T1000 (cell line): ENCODE results near the gene ADAMTS17.
"Not testable (repeated sequence)": the region's sequence is repeated elsewhere in the genome, so short reads cannot be mapped to it uniquely, and the experiment has no call there.

Experiments
- DNase-seq: peaks from one replicate; lab custom pipeline; 2025; ENCODE audit warnings: mixed read lengths; lab: John Stamatoyannopoulos, UW

Gene ADAMTS17

DNA sequence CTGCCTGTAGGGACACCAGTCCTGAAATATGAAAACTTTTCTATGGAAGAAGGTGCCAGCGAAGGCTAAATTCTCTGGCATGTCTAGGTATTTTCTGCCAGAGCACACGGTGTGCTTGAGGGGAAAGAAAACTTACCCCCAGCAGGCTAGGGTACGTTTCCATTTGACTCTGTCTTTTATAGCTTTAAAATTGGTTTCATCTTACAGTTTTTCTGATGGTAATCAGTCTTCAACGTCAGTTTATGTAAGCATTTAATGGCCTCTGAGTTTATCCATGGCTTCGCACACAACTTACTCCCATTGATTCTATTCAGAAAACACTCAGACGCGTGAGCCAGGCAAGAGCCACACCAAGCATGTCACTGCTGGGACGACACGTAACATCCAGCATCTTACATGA, 249.7 kb downstream of the ADAMTS17 start:
- DNase-seq: no peak

DNA sequence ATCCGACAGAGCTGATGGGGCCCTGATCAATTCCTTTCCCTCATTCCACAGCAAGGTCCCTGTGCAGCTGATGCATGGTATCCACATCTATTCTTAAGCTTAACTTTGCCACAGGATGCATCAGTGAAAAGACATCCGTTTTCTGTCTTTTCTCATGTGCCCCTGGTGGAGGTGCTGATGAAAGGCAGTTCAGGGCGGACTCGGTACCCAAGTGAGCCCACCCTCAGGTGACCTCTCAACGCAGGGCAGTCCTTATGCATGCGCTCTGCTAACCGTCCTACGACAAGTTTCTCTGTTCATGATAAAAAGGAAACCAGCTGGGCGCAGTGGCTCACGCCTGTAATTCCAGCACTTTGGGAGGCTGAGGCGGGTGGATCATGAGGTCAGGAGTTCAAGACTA, 251.4 kb downstream of the ADAMTS17 start:
- DNase-seq: no peak

DNA sequence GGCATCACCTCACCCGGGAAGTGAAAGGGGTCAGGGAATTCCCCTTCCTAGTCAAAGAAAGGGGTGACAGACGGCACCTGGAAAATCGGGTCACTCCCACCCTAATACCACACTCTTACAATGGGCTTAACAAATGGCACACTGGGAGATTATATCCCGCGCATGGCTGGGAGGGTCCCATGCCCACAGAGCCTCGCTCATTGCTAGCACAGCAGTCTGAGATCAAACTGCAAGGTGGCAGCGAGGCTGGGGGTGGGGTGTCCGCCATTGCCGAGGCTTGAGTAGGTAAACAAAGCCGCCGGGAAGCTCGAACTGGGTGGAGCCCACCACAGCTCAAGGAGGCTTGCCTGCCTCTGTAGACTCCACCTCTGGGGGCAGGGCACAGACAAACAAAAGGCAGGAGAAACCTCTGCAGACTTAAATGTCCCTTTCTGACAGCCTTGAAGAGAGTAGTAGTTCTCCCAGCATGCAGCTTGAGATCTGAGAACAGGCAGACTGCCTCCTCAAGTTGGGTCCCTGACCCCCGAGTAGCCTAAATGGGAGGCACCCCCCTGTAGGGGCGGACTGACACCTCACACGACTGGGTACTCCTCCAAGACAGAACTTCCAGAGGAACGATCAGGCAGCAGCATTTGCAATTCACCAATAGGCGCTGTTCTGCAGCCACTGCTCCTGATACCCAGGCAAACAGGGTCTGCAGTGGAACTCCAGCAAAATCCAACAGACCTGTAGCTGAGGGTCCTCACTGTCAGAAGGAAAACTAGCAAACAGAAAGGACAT, 257.5 kb downstream of the ADAMTS17 start:
- DNase-seq: not testable (repeated sequence)

DNA sequence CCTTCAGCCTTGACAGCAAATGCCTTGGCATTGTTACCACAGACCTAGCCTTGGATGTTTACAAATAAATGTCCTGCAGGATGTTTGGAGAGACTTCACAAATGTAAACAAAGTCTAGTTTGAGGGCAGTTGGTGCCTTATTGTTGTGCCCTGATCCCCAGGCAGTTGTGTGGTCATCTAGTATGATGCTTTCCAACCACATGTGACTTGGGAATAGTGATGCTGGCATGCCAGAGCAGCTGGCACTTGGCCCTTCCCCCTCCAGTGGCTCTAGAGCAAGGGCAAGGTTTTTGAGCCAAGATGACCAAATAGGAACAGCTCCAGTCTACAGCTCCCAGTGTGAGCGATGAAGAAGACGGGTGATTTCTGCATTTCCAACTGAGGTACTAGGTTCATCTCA, 258.2 kb downstream of the ADAMTS17 start:
- no peak for DNase-seq

DNA sequence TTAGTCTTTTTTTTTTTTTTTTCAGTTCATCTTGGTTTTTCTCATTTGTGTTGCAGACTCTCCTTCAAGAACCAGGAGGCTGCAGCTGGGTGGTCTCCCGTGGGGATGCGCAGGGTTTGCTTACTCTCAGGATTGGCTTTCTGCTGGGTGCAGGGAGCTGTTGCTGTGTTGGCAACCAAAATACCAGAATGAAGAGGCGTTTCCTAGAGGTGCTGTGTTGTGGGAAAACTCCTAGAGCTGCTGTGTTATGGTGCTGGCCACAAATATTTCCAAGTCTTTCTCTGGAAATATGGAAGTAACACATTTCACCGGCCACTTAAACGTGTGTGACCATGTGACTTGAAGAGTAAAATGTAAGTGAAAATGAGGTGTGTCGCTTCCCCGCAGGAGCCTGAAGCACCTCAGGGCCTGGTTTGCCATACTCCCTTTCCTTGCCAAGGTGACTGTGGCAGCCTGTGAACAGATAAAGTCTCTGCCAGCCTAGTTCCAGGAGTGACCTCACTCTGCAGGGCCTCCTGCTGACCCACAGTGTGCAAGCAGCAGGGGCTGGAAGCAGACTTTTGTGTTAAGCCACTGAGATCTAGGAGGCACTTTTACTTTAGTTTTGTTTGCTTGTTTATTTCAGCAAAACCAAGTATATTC, 258.9 kb downstream of the ADAMTS17 start:
- DNase-seq: no peak

DNA sequence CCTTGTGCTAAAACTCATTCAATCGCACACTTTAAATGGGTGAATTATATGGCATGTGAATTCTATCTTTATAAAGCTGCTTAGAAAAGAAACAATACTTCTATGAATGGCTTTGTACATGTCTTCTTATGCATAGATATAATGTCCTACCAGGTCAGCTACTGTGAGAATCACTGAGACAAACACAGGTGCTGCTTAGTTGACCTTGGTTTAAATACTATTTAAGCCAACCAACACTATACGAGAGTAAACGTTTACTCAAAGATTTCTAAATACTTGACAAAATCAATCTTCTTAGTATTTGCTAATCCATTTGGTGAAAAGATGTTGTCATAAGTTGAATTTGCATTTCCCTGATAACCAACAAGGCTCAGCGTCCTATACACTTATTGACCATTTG, 260.3 kb downstream of the ADAMTS17 start:
- DNase-seq: no peak

DNA sequence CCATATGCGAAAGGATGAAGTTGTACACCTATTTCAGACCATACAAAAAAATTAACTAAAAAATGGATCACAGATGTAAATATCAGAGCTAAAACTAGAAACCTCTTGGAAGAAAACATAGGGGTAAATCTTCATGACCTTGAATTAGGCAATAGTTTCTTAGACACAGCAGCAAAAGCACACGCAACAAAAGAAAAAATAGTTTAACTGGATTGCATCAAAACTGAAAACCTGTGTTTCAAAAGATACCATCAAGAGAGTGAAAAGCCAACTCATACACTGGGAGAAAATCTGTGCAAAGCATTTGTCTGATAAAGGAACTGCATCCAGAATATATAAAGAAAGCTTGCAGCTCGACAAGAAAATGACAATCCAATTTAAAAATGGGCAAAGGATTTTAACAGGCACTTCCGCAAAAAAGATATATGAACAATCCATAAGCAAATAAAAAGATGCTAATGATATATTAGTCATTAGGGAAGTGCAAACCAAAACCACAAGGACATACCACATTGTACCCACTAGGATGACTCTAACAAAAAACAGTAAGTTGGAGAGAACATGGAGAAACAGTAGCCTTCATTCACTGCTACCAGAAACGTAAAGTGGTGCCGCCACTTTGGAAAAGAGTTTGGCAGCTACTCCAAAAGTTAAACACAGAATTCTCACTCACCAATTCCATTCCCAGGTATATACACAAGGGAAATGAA, 263.1 kb downstream of the ADAMTS17 start:
- no peak for DNase-seq

DNA sequence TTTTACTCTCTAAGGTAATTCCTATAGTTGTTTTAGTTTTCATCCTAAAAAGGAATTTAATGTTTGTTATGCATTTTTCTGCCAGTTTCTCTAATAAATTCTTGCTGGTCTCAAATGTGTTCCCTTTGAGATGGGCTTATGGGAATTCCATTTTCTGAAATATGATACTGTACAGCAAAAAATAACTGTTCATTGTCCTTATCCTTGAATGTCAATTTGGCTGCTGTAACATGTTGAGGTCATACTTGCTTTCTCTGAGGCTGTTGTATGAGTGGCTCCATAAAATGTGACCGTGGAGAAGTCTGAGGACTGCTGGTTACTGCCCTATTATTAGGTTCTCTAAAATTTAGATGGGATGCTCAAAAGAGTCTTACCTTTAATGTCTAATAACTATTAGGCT, 266.5 kb downstream of the ADAMTS17 start:
- no peak for DNase-seq

DNA sequence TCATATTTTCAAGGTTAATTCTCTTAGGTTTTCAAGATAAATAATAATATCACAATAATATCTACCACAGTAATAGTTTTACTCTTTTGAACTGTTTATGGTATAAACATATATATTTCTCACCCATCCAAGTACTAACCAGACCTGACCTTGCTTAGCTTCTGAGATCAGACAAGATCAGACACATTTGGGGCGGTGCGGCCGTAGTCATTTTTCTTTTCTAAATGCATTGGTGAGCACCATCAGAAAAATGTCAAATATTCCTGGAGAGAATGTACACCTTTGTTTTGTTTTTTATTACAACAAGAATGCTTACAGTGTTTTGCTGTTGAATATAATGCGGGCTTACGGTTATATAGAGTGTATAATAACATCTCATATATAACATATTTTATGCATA, 267.8 kb downstream of the ADAMTS17 start:
- DNase-seq: no peak

DNA sequence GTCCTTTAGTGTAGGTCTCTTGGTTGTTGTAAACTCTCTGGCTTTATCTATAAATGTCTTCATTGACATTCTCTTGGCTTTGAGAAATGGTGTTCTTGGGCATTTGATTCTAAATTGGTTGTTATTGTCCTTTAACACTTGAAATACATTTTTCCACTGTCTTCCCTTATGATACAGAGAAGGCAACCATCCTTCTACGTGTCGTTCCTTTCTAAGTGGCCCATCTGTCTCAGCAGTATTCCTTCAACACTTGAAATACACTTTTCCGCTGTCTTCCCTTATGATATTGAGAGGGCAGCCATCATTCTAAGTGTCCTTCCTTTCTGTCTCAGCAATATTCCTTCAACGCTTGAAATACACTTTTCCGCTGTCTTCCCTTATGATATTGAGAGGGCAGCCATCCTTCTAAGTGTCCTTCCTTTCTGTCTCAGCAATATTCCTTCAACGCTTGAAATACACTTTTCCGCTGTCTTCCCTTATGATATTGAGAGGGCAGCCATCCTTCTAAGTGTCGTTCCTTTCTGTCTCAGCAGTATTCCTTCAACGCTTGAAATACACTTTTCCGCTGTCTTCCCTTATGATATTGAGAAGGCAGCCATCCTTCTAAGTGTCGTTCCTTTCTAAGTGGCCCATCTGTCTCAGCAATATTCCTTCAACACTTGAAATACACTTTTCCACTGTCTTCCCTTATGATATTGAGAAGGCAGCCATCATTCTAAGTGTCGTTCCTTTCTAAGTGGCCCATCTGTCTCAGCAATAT, 275.1 kb downstream of the ADAMTS17 start:
- DNase-seq: not testable (repeated sequence)

DNA sequence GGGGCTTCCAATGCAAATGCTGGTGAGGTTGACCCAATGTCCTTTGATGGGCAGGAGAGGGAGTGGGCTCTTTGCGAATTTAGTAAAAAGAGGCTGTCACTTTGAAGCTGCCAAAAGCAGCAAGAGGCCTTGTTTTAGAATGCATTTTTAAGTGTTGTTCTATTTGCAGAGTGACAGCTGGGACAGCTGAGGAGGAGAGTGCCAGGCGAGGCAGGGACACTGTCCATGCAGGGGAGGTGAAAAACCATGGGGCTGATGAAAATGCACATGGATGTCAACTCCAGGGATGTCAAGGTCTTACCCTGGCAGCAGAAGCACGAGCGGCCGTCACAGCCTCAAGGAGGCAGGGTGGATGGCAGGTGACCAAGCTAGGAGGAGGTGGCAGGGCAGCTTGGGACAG, 279.8 kb downstream of the ADAMTS17 start:
- DNase-seq: no peak

DNA sequence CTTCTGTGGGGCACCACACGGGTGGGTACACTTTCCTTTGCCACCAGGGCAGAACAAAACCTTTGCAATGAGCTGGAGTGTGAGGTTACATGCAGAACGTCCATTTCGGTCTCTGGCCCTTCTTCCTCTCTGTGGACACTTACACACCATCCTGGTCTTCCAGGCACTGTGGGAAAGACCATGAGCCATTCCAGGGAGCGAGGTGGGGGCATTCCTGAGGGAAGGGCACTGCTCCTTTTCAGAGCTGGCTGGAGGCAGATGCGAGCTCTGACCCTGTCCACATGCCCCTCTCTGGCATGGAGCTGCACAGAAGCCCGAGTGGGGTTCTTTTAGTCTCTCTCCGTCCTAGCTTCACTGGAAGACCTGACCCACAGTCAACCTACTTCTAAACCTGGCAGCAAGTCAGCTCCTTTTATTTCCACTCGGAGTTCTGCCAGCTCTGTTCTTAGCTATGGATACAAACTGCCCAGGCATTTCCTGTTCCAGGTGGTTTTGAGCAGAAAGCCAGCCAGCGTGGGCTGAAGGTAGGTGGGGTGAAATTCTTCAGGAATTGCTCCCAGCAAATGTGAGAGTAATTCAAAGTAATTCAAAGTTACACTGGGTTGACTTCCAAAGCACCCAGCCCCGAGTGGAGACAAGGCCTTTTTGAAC, 281.4 kb downstream of the ADAMTS17 start:
- no peak for DNase-seq

DNA sequence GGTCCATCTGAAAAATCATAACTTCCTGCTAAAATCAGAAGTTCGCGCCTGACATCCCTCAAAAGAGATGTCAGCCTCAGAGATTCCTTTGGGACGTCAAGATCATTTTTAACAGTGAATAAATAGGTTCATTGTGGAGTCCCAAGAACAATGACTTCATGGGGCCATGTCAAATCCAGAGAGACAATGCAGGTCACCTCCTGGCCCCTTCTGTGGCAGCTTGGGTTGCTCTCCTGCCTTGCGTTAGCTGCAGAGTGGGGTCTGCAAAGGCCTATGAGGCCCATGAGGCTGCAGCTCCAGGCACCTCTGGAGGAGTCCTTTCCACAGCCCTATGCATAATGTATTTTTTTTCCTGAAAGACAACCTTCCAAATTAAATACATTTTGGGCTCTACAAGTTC, 282.3 kb downstream of the ADAMTS17 start:
- no peak for DNase-seq

DNA sequence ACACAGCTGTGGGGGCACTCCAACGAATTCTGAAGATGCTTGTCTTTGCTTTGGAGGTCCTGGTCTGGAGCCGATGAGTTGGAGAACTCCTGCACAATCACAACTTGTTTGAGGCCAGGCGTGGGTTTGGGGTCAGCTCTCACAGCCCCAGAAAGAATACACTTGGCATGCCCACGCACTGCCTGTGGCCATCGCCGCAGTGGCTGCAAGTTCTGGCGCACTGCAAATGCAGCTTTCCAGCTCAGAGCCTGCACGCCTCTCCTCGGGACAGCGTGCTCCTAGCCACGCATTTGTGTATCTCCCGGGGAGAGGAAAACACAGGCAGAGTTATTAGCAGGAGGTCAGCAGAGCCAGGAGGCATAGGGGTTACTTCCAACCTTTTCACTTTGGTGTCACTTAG, 282.7 kb downstream of the ADAMTS17 start:
- DNase-seq: no peak

DNA sequence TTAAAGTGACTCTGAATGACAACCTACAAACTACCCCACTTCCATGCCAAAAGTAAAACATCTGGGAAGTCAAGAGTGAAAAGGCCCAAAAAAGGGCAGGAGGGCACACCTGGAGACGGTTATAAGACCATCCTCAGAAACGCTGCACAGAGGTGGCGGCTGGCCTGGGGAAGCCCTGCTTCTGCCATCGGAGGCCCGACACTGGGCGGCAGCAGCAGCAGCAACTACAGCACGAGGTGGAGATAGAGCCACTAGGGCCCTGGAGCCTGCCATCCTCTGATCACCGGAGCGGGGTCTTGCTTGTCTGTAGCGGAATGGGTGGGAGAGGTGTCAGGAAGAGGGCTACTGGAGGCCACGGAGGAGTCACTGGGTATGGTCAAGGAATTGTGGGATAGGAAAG, 283.3 kb downstream of the ADAMTS17 start:
- no peak for DNase-seq

DNA sequence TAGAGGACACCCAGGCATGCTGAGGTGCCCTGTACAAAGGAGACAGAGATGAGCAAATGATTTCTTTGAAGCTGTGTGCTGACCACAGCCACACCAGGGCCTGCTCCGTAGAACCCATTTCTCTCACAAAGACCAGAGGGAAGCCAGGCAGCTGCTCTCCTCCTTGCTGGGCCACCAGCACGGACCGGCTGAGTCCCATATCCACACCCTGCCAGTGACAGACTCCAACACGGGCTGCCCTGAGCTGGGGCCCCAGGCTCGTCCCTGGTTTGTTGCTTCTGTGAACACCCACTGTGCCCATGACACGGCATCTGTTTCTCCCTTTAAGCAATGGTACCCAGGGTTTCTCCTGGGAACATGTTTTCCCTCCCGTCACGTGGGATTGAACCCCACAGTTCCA, 284.5 kb downstream of the ADAMTS17 start:
- no peak for DNase-seq

DNA sequence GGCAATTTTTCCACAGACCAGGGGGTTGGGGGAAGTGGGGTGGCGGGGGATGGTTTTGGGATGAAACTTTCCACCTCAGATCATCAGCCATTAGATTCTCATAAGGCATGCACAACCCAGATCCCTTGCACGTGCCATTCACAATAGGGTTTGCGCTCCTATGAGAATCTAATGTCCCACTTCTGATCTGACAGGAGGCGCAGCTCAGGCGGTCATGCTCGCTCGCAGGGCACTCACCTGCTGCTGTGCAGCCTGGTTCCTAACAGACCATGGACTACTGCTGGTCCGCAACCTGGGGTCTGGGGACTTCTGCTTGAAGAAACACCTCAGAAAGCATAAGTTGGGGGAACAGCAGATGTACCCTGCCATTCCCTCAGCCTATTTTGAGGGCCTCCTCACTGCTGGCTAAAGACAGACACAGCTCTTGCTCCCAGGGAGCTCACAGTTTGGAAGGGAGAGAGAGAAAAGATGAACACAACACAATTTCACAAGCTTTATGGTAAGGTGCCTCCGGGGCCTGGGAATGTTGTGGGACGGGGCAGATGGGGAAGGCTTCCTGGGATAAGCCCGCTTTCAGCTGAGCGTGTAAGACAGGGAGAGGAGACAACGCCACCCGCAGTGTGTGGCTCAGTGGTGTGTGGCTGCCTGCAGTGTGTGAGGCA, 285.2 kb downstream of the ADAMTS17 start:
- no peak for DNase-seq

DNA sequence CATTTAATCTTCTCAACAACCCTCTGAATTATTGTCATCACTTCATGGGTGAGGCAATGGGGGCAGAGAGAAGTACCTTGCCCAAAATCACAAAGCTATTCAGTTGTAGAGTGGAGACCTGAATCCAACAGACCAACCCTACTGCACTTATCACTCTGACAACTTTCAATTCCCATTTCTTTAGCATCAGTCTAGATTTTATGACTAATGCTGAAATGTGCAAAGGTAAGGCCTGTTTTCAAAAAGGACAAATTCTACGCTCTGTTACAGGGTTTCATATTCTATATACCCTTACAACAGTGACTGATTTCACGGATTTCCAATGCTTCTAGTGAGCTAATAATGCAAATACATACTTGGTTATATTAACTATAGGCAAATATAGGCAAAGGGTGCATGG, 286.0 kb downstream of the ADAMTS17 start:
- no peak for DNase-seq

DNA sequence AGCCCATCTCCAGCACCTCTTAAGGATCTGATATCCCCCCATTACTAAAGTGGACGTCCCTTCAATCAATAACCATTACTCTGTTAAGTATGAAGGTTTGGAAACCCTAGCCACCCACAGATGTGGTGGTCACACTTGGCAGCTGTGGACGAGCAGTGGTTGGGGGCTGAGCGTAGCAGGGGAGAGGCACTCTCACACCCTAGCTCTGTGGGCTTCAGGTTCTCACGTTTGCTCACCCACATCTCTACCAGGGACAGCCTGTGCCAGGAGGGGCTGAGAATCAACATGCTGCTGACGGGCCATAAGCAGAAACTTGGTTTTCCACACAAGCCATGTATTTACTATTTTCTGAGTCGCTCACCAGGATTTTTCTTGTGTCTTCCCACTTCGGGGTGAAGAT, 287.2 kb downstream of the ADAMTS17 start:
- DNase-seq: no peak

DNA sequence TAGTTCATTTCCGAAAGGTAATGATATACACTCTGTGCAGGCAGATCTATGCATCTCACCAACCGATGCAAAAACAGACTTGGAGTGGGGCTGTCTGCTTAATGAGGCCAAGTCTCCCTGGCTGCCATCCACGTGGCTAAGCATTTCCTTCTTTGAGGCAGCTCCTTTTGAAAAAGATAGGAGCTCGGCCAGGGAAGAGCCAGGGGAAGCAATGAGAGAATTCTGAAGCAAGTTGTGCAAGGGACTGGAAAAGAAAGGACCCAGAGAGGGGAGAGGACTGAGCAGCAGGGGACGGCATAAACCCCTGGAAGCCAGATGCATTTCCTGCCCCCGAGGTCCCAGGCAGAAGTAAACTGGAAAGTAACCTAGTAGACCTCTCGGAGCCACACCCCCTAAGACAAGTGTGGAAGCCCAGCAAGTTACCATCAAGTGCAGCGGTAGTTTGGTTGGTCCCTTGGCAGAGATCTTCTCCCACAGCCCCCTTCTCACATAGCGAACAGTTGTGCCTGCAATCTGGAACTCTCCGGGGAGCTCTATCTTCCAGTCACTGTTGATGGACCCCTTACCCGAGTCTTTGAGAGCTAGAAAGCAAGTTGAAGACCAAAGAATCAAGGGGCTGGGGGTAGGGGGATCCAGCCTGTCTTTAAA, 288.2 kb downstream of the ADAMTS17 start:
- DNase-seq: no peak
